HPDE6-E6E7 (cell line): Measurements from ENCODE around the gene PRPF6.

ENCODE experiments used
- DNase-seq: peaks from one replicate; pipeline ENCODE4 v3.0.0; 2011; ENCODE audit warnings: missing footprints; ENCODE audit errors: extremely low spot score

PRPF6 gene

GRCh38 chr20:63945921-63946920 lies 34.7 kb upstream of the PRPF6 start:
- DNase-seq: no peak

GRCh38 chr20:63946986-63947637 lies 33.8 kb upstream of the PRPF6 start:
- DNase-seq: no peak

GRCh38 chr20:63947638-63948456 lies 33.1 kb upstream of the PRPF6 start:
- DNase-seq: no peak

DNA sequence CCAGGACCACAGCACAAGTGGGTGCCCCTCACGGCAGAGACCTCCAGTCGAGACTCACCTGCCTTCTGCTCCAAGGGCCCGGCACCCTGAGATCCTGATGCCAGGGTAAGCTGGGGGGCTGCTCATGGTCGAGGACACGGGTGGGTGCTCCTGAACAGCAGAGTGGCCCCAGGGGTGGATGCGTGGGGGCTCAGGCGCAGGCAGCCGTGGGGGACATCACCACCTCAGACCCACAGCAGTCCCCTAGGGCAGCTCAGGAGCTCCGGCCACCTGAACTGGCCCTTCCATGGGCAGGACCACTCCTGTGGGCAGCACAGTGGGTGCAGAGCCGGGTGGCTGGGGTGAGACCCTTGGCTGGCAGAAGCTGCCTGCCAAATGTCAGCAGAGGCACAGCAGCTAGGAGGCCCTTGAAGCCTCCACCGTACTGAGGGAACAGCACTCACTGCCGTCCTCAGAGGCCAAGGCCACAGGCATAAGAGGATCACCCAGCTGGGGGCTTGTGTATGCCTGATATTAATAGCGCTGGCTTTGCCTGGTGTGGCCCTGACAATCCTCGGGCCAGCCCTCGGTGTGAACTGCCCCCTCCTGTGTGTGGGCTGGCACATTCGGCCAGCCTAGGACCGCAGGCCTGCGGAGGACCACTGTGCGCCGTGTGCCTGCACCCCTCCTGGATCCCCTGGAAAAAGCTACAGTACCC lies 30.1 kb upstream of the PRPF6 start:
- no peak for DNase-seq

DNA sequence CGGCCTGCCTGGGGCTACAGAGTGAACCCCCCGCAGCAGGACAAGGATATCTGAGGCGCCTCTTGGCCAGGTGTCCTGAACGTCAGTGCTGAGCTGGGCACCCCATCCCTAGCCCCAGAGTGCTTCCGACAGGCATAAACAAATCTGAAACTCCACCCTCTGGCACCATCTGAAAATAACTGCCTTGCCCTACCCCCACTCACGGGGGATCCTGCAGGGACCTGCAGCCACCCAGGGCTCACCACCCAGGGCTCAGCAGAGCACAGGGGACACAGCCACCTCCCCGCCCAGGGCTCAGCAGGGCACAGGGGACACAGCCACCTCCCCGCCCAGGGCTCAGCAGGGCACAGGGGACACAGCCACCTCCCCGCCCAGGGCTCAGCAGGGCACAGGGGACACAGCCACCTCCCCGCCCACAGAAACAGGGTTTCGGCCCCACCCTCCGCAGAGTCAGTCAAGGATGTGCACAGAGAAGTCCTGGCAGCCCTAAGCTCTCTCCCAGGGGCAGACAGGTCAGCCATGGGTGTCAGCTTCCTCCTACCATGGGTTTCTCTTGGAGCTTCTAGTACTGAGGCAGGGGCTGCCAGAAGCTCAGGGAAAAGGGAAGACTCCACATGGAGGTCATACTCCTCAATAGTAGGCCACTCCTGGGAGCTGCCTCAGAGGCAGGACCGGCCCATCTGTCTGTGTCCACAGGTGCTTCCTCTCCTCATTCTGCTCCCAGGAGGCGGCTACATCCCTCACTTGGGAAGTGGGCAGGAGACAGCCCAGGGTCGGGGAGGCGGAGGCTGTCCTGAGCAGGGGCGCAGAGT lies 29.3 kb upstream of the PRPF6 start:
- DNase-seq: no peak

DNA sequence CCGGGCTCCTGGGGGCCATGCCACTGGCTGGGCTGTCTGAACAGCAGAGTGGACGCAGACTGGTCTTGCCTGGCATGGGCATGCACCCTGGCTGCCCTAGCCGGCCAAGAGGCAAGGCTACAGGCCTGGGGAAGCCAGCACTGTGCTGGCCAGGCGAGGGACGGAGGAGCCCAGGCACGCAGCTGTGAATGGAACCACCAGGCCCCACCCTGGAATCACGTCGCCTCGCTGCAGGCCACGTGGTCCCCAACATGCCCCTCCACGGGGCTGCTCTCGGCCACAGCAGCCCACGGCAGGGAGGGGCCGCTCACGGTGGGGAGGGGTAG lies 28.8 kb upstream of the PRPF6 start:
- DNase-seq: no peak

DNA sequence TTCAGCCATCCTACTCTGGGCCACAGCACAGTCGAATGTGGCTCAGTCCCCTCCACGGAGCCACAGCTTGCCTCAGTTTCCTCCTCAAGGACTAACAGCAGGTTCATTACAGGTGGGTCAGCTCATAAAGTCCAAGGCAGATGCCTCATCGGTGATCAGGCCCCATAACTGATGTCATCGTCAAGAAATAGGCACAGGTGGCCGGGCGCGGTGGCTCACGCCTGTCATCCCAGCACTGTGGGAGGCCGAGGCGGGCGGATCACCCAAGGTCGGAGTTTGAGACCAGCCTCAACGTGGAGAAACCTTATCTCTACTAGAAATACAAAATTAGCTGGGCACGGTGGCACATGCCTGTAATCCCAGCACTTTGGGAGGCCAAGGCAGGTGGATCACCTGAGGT lies 28.2 kb upstream of the PRPF6 start:
- no peak for DNase-seq

GRCh38 chr20:63953764-63954429 lies 27.0 kb upstream of the PRPF6 start:
- no peak for DNase-seq

DNA sequence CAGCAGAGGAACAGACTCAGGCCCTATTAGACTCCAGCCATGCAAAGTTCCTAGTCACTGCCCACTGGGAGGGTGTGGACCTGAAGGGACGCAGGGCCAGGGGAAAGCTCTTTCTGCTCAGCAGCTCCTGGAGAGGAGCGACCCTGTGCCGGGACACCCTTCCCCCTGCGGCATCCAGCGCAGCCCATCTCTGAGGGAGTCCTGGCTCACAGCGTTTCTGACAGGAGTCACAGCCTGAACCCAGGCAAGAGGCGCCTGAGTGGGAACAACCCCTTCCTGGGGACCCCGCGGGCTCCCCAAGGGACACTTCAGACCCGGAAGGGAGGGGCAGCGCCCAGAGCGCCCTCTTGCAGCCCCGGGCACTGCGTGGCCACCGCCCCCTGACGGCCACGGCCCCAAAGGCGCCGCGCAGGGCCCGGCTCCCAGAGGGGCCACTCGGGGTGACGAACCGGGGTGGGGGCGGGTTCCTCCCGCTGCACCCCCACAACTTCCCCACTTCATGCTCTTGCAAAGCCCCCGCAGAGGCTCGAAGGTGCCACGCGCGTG lies 25.6 kb upstream of the PRPF6 start:
- DNase-seq: peak; percentile 47

DNA sequence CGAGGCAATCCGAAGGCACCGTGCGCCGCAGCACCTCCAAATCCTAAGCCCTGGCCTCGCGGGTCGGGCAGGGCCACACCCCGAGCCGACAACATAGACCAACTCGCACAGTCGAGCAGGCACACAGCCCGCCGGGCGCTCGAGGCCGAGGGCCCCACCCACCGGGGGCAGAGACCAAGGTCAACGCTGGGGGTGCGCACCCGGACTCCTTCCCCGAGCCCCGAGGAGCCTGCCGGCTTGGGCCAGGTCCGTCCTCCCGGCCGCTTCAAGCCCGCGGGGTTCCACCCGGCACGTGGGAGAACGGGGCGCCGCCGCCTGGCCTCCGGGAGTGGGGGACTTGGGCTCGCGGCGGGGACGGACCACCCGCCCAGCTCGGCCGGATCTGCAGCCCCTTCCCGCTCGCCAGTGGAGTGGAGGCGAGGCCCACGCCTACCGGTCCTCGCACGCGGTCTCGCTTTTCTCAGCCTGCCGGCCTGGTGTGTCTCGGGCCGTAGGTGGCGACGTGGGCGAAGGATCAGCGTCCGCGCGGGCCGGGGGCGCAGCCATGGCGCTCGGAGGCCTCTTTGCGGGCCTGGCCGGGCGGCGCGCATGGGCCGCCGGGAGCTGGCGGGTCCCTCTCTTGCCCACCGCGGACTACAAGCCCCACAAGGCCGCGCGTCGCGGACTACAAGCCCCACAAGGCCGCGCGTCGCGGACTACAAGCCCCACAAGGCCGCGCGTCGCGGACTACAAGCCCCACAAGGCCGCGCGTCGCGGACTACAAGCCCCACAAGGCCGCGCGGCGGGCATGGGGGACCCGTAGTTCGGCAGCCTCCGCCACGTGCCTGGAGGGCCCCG lies 24.9 kb upstream of the PRPF6 start, which contains the start of gene UCKL1:
Gene UCKL1 (minus strand): TSS at position 590 of the 837 bp plus-strand sequence. CDS start 44 bp downstream, at position 546.
- DNase-seq: peak; percentile 84

- no peak for DNase-seq
Measured at GRCh38 chr20:63956664-63957003, 24.3 kb upstream of the PRPF6 start.

DNA sequence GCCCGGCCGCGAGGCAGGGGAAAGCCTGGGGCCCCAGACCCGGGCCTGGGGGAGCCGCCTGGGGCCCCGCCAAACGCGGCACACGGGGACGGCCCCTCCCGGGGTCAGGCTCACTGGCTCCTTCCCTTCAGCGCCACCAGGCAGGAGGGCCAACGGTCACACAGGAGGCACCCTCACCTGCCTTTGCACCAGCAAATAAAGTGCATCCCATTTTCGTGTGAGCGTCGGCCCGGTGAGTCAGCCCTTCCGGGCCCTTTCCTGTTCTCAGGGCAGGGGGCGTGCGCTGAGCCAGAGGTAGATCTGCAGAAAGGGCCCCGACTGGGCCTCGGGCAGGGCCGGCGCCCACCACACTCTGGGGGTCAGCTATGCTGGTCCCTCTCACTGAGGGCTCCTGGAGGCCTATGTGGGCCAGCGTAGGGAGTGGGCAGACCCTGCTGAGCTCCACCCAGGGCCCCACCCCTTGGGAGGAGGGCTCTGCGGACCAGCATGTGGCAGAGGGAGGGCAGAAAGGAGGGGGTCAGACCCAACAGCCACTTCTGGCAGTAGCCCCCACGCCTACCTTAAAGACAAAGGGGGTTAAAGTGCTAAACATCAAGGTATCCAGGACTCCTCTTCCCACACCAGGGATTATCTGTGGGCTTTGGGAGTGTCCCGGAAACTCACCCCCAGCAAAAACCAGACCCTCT lies 23.8 kb upstream of the PRPF6 start:
- peak; percentile 85 for DNase-seq

- peak; percentile 80 for DNase-seq
Measured at GRCh38 chr20:63957690-63958441, 23.1 kb upstream of the PRPF6 start.

DNA sequence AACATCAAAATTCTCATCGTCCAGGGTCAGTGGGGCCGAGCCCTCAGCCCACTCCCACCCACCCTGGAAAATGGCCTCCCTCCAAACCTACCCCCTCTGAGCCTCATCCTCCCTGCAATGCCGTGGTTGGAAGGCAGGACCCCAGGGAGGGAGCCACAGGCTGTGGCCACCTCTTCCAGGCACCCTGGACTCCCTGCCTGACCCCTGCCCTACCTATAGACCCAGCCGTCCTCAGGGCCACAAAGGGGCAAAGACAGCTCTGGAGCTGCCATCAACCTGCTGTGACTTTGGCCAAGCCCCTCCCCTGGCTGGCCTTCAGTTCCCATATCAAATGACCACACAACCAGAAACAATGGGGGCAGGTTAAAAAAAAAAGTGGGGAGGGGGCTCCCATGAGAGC lies 22.5 kb upstream of the PRPF6 start:
- no peak for DNase-seq

GRCh38 chr20:63958964-63959698 lies 21.8 kb upstream of the PRPF6 start:
- no peak for DNase-seq

DNA sequence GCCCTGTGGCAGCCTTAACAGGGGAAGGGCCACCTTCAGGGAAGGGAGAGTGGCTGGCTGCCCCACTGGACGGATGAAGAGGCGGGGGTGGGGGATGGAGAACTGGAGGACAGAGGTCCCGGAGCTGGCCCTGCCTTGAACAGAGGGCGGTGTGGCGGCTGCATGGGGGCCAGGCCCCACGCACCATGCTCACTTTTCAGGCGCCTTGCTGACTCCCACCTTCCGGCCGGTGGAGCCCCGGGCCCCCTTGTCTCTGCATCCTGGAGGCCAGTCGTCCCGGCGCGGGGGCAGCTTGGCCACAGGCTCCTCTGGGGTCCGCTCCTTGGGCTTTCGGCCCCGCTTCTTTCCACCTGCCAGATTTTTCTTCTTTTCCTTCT lies 21.2 kb upstream of the PRPF6 start:
- no peak for DNase-seq
